Stimulated activated naive CD8-positive, alpha-beta T cell treated with anti-CD3 and anti-CD28 coated beads, Interleukin-15, Interleukin-2, amounts not matched to agents 100 ng/mL and 50 ng/mL, for 24 hours (primary cell): Measurements from ENCODE around the gene MMP14.
"Not testable (repeated sequence)": the region's sequence is repeated elsewhere in the genome, so short reads cannot be mapped to it uniquely, and the experiment has no call there.

ENCODE experiments used
- H3K27ac Mint-ChIP-seq: one replicate; pipeline ENCODE4 v1.8.0; 2021; ENCODE audit warnings: mild to moderate bottlenecking, mixed read lengths
- H3K27me3 Mint-ChIP-seq: one replicate; pipeline ENCODE4 v1.8.0; 2021; ENCODE audit warnings: mixed read lengths
- H3K36me3 Mint-ChIP-seq: one replicate; pipeline ENCODE4 v1.8.0; 2021; ENCODE audit warnings: low read depth, mixed read lengths
- H3K4me1 Mint-ChIP-seq: one replicate; pipeline ENCODE4 v1.8.0; 2021; ENCODE audit warnings: low read depth, mixed read lengths
- H3K4me3 Mint-ChIP-seq: one replicate; pipeline ENCODE4 v1.8.0; 2021; ENCODE audit warnings: mild to moderate bottlenecking, mixed read lengths
- H3K9me3 Mint-ChIP-seq: one replicate; pipeline ENCODE4 v1.8.0; 2021; ENCODE audit warnings: mixed read lengths

Gene MMP14

GRCh38 chr14:22824711-22825359, 11.6 kb upstream of the MMP14 start:
- Mint-ChIP-seq H3K4me1 (peaks cover 38% of the 10 kb centered on the region), H3K9me3 (no peaks in the 10 kb centered on the region), H3K27ac (no peak overlapping the region), H3K36me3 (no peaks in the 10 kb centered on the region), H3K27me3 (peaks cover 10% of the 10 kb centered on the region), H3K4me3 (peak overlapping the region; percentile 8)

GRCh38 chr14:22829076-22829660, 7.2 kb upstream of the MMP14 start:
- H3K4me3 Mint-ChIP-seq = peak overlapping the region; percentile 95
- not testable (repeated sequence) for H3K9me3 Mint-ChIP-seq, H3K27me3 Mint-ChIP-seq
- H3K27ac Mint-ChIP-seq = peak overlapping the region; percentile 98
- peaks cover 41% of the 10 kb centered on the region for H3K4me1 Mint-ChIP-seq
- H3K36me3 Mint-ChIP-seq = peaks cover 19% of the 10 kb centered on the region

DNA sequence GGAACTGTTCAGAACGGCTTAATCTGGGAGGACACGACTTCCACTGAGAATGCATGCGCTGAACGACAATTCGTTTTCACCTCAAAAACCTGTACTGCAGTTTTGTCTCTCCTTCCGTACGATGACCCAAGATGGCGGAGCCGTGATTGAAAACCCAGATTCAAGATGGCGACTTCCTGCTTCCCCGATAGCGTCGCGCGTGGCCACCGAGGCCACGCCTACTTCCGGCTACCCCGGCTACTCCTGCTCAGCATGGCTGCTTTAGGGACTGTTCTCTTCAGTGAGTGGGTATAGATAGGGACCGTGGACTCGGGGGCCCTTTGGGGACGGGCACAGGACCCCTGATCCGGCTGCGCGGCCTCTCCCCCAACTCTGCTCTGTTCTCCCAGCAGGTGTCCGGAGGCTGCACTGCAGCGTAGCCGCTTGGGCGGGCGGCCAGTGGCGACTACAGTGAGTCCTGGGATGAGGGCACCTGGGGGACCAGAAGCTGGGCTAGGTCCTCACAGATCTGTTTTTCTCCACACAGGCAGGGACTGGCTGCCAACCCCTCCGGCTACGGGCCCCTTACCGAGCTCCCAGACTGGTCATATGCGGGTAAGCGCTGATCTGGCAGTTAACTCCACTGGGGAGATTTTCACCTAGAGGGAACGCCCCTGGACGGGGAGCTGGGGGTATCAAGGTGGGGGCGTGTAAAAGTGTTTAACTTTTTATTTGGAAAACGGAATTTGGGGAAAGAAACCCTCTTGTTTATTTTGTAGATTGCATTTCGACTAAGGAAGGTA, 6.5 kb upstream of the MMP14 start, which contains the start of gene MRPL52:
TSS of gene MRPL52 (plus strand) at position 227 of the 782 bp plus-strand sequence. CDS start at position 253, 26 bp downstream.
- peaks cover 23% of the 10 kb centered on the region for H3K36me3 Mint-ChIP-seq
- peak within 1 kb of the TSS; percentile 95 for H3K4me3 Mint-ChIP-seq
- peaks cover 4% of the 10 kb centered on the region for H3K27me3 Mint-ChIP-seq
- no peaks in the 10 kb centered on the region for H3K9me3 Mint-ChIP-seq
- H3K4me1 Mint-ChIP-seq = peaks cover 34% of the 10 kb centered on the region
- H3K27ac Mint-ChIP-seq = peak within 1 kb of the TSS; percentile 98

DNA sequence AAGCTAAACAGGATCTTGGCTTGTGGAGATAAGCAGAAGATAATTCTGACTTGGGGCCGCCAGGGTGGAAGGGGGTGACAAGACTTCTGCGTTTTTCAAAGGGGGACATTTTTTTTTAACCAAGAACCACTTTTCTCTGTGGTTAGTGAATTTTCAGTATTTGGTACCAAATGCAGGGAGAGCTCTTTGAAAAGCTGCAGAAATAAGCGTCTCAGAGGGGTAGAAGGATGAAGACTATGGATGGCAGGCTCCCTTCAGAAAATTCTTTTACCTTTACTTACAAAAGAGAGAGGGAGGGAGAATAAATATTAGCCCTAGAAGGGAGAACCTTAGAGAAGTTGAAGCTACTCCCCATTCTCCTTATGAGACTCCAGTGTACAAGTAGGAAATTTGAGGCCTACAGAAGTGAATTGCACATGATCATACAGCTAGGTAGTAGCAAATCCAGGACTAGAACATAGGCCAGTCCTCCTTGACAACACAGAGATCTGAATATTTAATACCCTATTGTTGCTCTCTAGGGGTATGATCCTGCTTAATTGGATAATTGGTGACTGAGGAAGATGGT, 5.9 kb upstream of the MMP14 start:
- H3K4me1 Mint-ChIP-seq = peaks cover 30% of the 10 kb centered on the region
- no peaks in the 10 kb centered on the region for H3K9me3 Mint-ChIP-seq
- H3K27me3 Mint-ChIP-seq = peaks cover 4% of the 10 kb centered on the region
- peaks cover 30% of the 10 kb centered on the region for H3K36me3 Mint-ChIP-seq
- peak overlapping the region; percentile 95 for H3K4me3 Mint-ChIP-seq
- H3K27ac Mint-ChIP-seq = peak overlapping the region; percentile 98

GRCh38 chr14:22835505-22835904, 880 bp upstream of the MMP14 start:
- Mint-ChIP-seq H3K27ac (peak overlapping the region; percentile 5), H3K4me3 (no peak overlapping the region), H3K36me3 (peaks cover 36% of the 10 kb centered on the region)

GRCh38 chr14:22837114-22837749, 847 bp downstream of the MMP14 start:
- Mint-ChIP-seq H3K4me3 (peak overlapping the region; percentile 72), H3K4me1 (peaks cover 28% of the 10 kb centered on the region), H3K9me3 (no peaks in the 10 kb centered on the region), H3K27me3 (peaks cover 13% of the 10 kb centered on the region), H3K36me3 (peaks cover 26% of the 10 kb centered on the region), H3K27ac (no peak overlapping the region)

More at GRCh38 chr14:22835505-22835904, 880 bp upstream of the MMP14 start:
- H3K27me3 Mint-ChIP-seq = peaks cover 13% of the 10 kb centered on the region
- H3K9me3 Mint-ChIP-seq = no peaks in the 10 kb centered on the region
- peaks cover 39% of the 10 kb centered on the region for H3K4me1 Mint-ChIP-seq

GRCh38 chr14:22837750-22838538, 1.6 kb downstream of the MMP14 start:
- peaks cover 13% of the 10 kb centered on the region for H3K27me3 Mint-ChIP-seq

GRCh38 chr14:22838631-22839041, 2.3 kb downstream of the MMP14 start:
- peaks cover 28% of the 10 kb centered on the region for H3K4me1 Mint-ChIP-seq
- peaks cover 13% of the 10 kb centered on the region for H3K27me3 Mint-ChIP-seq
- no peak overlapping the region for H3K27ac Mint-ChIP-seq
- H3K9me3 Mint-ChIP-seq = no peaks in the 10 kb centered on the region
- H3K4me3 Mint-ChIP-seq = no peak overlapping the region
- peaks cover 22% of the 10 kb centered on the region for H3K36me3 Mint-ChIP-seq

More at GRCh38 chr14:22837750-22838538, 1.6 kb downstream of the MMP14 start:
- Mint-ChIP-seq H3K36me3 (peaks cover 22% of the 10 kb centered on the region), H3K4me1 (peaks cover 28% of the 10 kb centered on the region), H3K4me3 (peak overlapping the region; percentile 48), H3K27ac (peak overlapping the region; percentile 45), H3K9me3 (no peaks in the 10 kb centered on the region)

GRCh38 chr14:22839159-22839779, 2.9 kb downstream of the MMP14 start:
- no peak overlapping the region for H3K4me3 Mint-ChIP-seq
- no peaks in the 10 kb centered on the region for H3K9me3 Mint-ChIP-seq
- no peak overlapping the region for H3K27ac Mint-ChIP-seq
- peaks cover 28% of the 10 kb centered on the region for H3K4me1 Mint-ChIP-seq
- H3K36me3 Mint-ChIP-seq = peaks cover 16% of the 10 kb centered on the region
- H3K27me3 Mint-ChIP-seq = peaks cover 13% of the 10 kb centered on the region

DNA sequence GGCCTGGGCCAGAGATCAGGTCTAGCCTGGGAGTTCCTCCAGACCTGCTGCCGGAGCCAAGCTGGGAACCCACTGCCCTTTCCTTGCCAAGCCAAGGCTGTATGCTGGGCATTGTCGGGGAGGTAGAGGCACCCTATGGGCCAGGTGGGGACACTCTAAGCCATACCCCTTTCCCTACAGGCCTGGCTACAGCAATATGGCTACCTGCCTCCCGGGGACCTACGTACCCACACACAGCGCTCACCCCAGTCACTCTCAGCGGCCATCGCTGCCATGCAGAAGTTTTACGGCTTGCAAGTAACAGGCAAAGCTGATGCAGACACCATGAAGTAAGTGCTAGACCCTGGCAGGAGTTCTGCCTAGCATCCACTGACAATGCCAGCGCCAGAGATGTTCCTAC, 4.9 kb downstream of the MMP14 start:
- Mint-ChIP-seq H3K9me3 (no peaks in the 10 kb centered on the region), H3K27ac (no peak overlapping the region), H3K4me1 (peaks cover 23% of the 10 kb centered on the region), H3K36me3 (no peaks in the 10 kb centered on the region), H3K27me3 (peaks cover 13% of the 10 kb centered on the region), H3K4me3 (no peak overlapping the region)

GRCh38 chr14:22841769-22842168, 5.4 kb downstream of the MMP14 start:
- Mint-ChIP-seq H3K27me3 (peaks cover 13% of the 10 kb centered on the region), H3K27ac (no peak overlapping the region), H3K36me3 (no peaks in the 10 kb centered on the region), H3K9me3 (no peaks in the 10 kb centered on the region), H3K4me3 (no peak overlapping the region), H3K4me1 (peaks cover 20% of the 10 kb centered on the region)

GRCh38 chr14:22842211-22843122, 6.1 kb downstream of the MMP14 start:
- H3K36me3 Mint-ChIP-seq = no peaks in the 10 kb centered on the region
- no peak overlapping the region for H3K4me3 Mint-ChIP-seq
- no peaks in the 10 kb centered on the region for H3K9me3 Mint-ChIP-seq
- peaks cover 8% of the 10 kb centered on the region for H3K27me3 Mint-ChIP-seq
- no peak overlapping the region for H3K27ac Mint-ChIP-seq
- H3K4me1 Mint-ChIP-seq = peaks cover 16% of the 10 kb centered on the region
